GDM1 (cell line): ENCODE results near the gene ZNF638.

ENCODE experiments used
- DNase-seq: peaks from one replicate; lab custom pipeline; 2025; lab: John Stamatoyannopoulos, UW

The ZNF638 gene

GRCh38 chr2:71336802-71337201 lies 5.2 kb downstream of the ZNF638 start:
- DNase-seq: no peak

GRCh38 chr2:71337776-71338175 lies 6.2 kb downstream of the ZNF638 start:
- DNase-seq: no peak

GRCh38 chr2:71339685-71340084 lies 8.1 kb downstream of the ZNF638 start:
- no peak for DNase-seq

- no peak for DNase-seq
These were observed 8.6 kb downstream of the ZNF638 start for GRCh38 chr2:71340176-71340575.

GRCh38 chr2:71341645-71342044 lies 10.1 kb downstream of the ZNF638 start:
- no peak for DNase-seq

GRCh38 chr2:71346065-71346464 lies 14.5 kb downstream of the ZNF638 start:
- no peak for DNase-seq

- no peak for DNase-seq
These were observed 15.9 kb downstream of the ZNF638 start for GRCh38 chr2:71347517-71347916.

- DNase-seq: no peak
These were observed 16.7 kb downstream of the ZNF638 start for GRCh38 chr2:71348302-71348701.

- DNase-seq: no peak
These were observed 21.7 kb downstream of the ZNF638 start for GRCh38 chr2:71353248-71353647.

- no peak for DNase-seq
These were observed 27.5 kb downstream of the ZNF638 start for GRCh38 chr2:71358931-71359671.

GRCh38 chr2:71360434-71360975 lies 28.9 kb downstream of the ZNF638 start:
- no peak for DNase-seq

- DNase-seq: no peak
These were observed 30.0 kb downstream of the ZNF638 start for GRCh38 chr2:71361631-71362030.

GRCh38 chr2:71362447-71362846 lies 30.9 kb downstream of the ZNF638 start:
- no peak for DNase-seq

GRCh38 chr2:71370015-71370414 lies 38.4 kb downstream of the ZNF638 start:
- DNase-seq: no peak

- no peak for DNase-seq
These were observed 40.5 kb downstream of the ZNF638 start for GRCh38 chr2:71372042-71372441.

GRCh38 chr2:71379086-71379485 lies 47.5 kb downstream of the ZNF638 start:
- DNase-seq: no peak

GRCh38 chr2:71380665-71381064 lies 49.1 kb downstream of the ZNF638 start:
- DNase-seq: no peak

- DNase-seq: no peak
These were observed 53.4 kb downstream of the ZNF638 start for GRCh38 chr2:71385012-71385411.

GRCh38 chr2:71388214-71388613 lies 56.6 kb downstream of the ZNF638 start:
- no peak for DNase-seq

GRCh38 chr2:71389384-71390072 lies 57.9 kb downstream of the ZNF638 start:
- no peak for DNase-seq

- DNase-seq: no peak
These were observed 61.6 kb downstream of the ZNF638 start for GRCh38 chr2:71393216-71393615.

- DNase-seq: no peak
These were observed 63.9 kb downstream of the ZNF638 start for GRCh38 chr2:71395471-71395870.

GRCh38 chr2:71402427-71402826 lies 70.8 kb downstream of the ZNF638 start:
- DNase-seq: no peak
